ENCODE data around the gene ADARB1.

- TF ChIP-seq CTCF (IDR thresholded peaks at IDR 0.05) (no peak), POLR2A (IDR thresholded peaks at IDR 0.05) (no peak), EP300 (IDR thresholded peaks at IDR 0.05) (no peak)
These were observed 69.5 kb downstream of the ADARB1 start for GRCh38 chr21:45143855-45144254.

All from ovary (tissue), 3 donors.